ENCODE data around the gene RAB3GAP1.
"Not testable (repeated sequence)": the region's sequence is repeated elsewhere in the genome, so short reads cannot be mapped to it uniquely, and the experiment has no call there.

The RAB3GAP1 gene

GRCh38 chr2:135113322-135113721 is 61.2 kb downstream of the RAB3GAP1 start:
- no peak for DNase-seq

GRCh38 chr2:135119582-135119981 is 67.5 kb downstream of the RAB3GAP1 start:
- DNase-seq: no peak

GRCh38 chr2:135121016-135121657 is 69.0 kb downstream of the RAB3GAP1 start:
- DNase-seq: no peak

- DNase-seq: not testable (repeated sequence)
Observed at GRCh38 chr2:135121658-135122039, 69.6 kb downstream of the RAB3GAP1 start.

GRCh38 chr2:135124924-135125886 is 73.1 kb downstream of the RAB3GAP1 start:
- DNase-seq: no peak

- no peak for DNase-seq
Observed at GRCh38 chr2:135125940-135126339, 73.8 kb downstream of the RAB3GAP1 start.

- no peak for DNase-seq
Observed at GRCh38 chr2:135130751-135131150, 78.7 kb downstream of the RAB3GAP1 start.

- DNase-seq: no peak
Observed at GRCh38 chr2:135132314-135132713, 80.2 kb downstream of the RAB3GAP1 start.

- DNase-seq: no peak
Observed at GRCh38 chr2:135140606-135141005, 88.5 kb downstream of the RAB3GAP1 start.

GRCh38 chr2:135142323-135142722 is 90.2 kb downstream of the RAB3GAP1 start:
- no peak for DNase-seq

- no peak for DNase-seq
Observed at GRCh38 chr2:135144343-135144742, 92.3 kb downstream of the RAB3GAP1 start.

- DNase-seq: no peak
Observed at GRCh38 chr2:135149251-135149650, 97.2 kb downstream of the RAB3GAP1 start.

- DNase-seq: no peak
Observed at GRCh38 chr2:135150725-135151124, 98.6 kb downstream of the RAB3GAP1 start.

- no peak for DNase-seq
Observed at GRCh38 chr2:135151615-135152014, 99.5 kb downstream of the RAB3GAP1 start.

- DNase-seq: no peak
Observed at GRCh38 chr2:135152361-135152760, 100.3 kb downstream of the RAB3GAP1 start.

GRCh38 chr2:135154962-135155361 is 102.9 kb downstream of the RAB3GAP1 start:
- DNase-seq: no peak

- DNase-seq: no peak
Observed at GRCh38 chr2:135157856-135158255, 105.8 kb downstream of the RAB3GAP1 start.

- DNase-seq: no peak
Observed at GRCh38 chr2:135159191-135159590, 107.1 kb downstream of the RAB3GAP1 start.

GRCh38 chr2:135162377-135162776 is 110.3 kb downstream of the RAB3GAP1 start:
- no peak for DNase-seq

- DNase-seq: no peak
Observed at GRCh38 chr2:135162786-135163185, 110.7 kb downstream of the RAB3GAP1 start.

GRCh38 chr2:135163306-135163705 is 111.2 kb downstream of the RAB3GAP1 start:
- no peak for DNase-seq

GRCh38 chr2:135163901-135164300 is 111.8 kb downstream of the RAB3GAP1 start:
- no peak for DNase-seq

- DNase-seq: no peak
Observed at GRCh38 chr2:135164431-135164830, 112.3 kb downstream of the RAB3GAP1 start.

- DNase-seq: no peak
Observed at GRCh38 chr2:135167273-135167672, 115.2 kb downstream of the RAB3GAP1 start.
